ENCODE data around the gene DAB1.

DNA sequence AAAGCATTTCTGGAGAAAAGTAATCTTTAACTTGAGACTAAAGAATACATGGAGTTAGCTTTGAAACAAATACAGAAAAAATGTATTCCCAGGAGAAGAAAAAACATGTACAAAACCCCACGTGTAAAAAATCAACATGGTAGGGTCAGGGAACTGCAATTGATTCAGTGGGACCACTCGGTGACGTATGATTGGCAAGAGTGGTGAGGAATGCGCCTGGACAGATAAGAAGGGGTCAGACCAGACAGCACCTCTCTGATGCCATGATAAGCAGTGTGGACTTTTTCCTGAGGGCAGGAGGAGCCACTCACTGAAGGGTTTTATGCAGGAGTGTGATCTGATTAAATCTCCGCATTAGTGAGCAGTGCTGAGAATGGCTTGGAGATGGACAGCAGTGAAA lies 142.5 kb downstream of the DAB1 start:
- TF ChIP-seq CTCF (IDR thresholded peaks at IDR 0.05; ENCODE audit: insufficient read depth, low read depth, low read length) (no peak), EZH2 (IDR thresholded peaks at IDR 0.05; ENCODE audit: insufficient read depth, low read length) (no peak)

Measured in astrocyte (in vitro differentiated cells and primary cell).